Stimulated activated CD8-positive, alpha-beta memory T cell treated with anti-CD3 and anti-CD28 coated beads, Interleukin-12 subunit alpha, Interleukin-12 subunit beta, amount 100 ng/mL, for 24 hours (primary cell): ENCODE results near the gene SLC50A1.
"Not testable (repeated sequence)": the region's sequence is repeated elsewhere in the genome, so short reads cannot be mapped to it uniquely, and the experiment has no call there.

Experiments
- DNase-seq: peaks from one replicate; pipeline ENCODE4 v3.0.0-alpha.2; 2020; ENCODE audit errors: extremely low read depth

The SLC50A1 gene

GRCh38 chr1:155134880-155135414 is 705 bp upstream of the SLC50A1 start:
- DNase-seq, result no peak

- no peak for DNase-seq
Observed at GRCh38 chr1:155136748-155137147, 1.1 kb downstream of the SLC50A1 start.

DNA sequence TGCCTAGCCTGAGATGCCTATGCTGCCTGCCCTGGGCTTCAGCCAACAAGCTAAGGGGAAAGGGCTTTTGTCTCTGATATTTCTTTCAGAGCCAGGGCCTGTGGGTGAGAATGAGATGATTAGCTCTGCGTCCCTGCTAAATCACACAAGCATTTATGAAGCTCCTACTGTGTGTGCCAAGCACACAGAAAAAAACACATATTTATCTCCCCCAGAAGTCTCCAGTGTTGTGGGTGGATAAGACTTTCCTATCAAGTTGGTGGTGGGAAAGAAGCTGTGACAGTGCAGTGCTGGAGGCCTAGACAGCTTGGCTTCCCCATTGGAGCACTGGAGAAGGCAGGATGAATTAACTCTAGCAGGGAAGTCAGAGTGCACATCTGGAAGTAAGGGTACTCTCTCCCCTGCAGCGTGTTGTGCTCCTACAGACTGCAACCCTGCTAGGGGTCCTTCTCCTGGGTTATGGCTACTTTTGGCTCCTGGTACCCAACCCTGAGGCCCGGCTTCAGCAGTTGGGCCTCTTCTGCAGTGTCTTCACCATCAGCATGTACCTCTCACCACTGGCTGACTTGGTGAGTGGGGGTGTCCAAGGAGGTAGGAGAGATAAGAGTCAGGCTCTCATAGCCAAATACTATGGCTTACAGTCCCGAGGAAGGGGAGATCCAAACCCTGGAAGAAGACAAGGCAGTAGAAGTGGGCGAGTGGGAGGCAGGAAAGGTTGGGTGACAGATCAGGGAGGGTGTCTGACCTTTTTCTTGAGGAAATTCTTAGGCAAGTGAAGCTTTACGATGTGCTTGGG is 1.7 kb downstream of the SLC50A1 start:
- no peak for DNase-seq

- peak; percentile 63 for DNase-seq
Observed at GRCh38 chr1:155139895-155140629, 4.4 kb downstream of the SLC50A1 start, which contains the start of gene DPM3. Gene DPM3 (minus strand): TSS chr1:155140531. CDS start chr1:155140240, 291 bp downstream.

DNA sequence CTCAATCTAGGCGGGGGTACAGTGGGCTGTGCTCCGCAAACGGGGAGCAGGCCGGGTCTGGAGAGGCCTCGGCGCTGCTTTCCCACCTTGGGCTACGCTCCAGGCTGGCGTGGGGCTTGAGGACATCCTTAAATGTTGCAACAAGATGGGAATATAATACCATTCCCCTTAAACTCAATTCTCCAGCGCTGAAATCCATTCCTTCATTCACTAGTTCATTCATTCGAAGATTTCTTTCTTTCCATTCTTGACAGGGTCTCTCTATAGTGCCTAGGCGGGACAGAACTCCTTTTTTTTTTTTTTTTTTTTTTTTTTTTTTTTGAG is 4.9 kb downstream of the SLC50A1 start:
- no peak for DNase-seq

- DNase-seq, result no peak
Observed at GRCh38 chr1:155141749-155142148, 6.1 kb downstream of the SLC50A1 start.

DNA sequence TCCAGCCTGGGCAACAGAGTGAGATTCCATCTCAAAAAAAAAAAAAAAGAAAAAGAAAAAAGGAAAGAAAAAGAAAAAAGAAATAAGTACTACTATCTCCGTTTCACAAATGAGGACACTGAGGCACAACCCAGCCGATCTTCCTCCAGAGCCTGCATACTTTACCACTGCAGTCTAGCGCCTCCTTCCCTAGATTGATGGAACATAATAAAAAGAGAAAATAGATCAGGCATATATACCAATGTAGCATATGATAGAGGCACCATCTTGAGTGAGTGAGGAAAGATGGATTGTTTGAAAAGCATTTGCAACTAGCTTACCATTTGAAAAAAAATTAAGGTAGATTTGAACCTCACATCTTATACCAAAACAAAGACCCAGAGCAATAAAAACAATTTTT is 9.8 kb downstream of the SLC50A1 start:
- DNase-seq, result no peak

GRCh38 chr1:155155996-155156643 is 20.5 kb downstream of the SLC50A1 start:
- DNase-seq, result not testable (repeated sequence)

DNA sequence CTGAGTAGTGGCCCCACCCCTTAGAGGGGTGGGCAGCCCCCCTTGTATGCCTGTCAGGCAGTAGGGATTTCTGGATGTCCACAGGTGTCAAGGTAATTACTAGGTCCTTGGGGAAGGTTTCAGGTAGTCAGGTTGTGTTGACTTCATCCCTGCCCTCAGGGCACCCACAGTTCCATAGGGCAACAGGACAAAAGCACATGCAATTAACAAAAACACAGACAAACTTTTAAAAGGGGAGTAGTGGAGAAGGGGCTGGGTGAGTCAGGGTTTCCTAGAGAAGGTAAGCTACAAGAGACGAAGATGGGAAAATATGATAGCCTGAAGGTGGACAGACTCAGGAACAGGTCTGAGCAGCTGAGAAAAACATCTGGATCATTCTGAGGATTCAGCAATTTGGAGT is 23.3 kb downstream of the SLC50A1 start:
- DNase-seq, result no peak

GRCh38 chr1:155160128-155160527 is 24.5 kb downstream of the SLC50A1 start:
- no peak for DNase-seq

- not testable (repeated sequence) for DNase-seq
Observed at GRCh38 chr1:155162631-155163030, 27.0 kb downstream of the SLC50A1 start.

- DNase-seq, result not testable (repeated sequence)
Observed at GRCh38 chr1:155163785-155164184, 28.1 kb downstream of the SLC50A1 start.

GRCh38 chr1:155164625-155165024 is 29.0 kb downstream of the SLC50A1 start:
- DNase-seq, result not testable (repeated sequence)

GRCh38 chr1:155166051-155166470 is 30.4 kb downstream of the SLC50A1 start:
- no peak for DNase-seq

GRCh38 chr1:155166471-155167165 is 31.0 kb downstream of the SLC50A1 start:
- no peak for DNase-seq

- peak; percentile 54 for DNase-seq
Observed at GRCh38 chr1:155167166-155168104, 31.8 kb downstream of the SLC50A1 start.

- not testable (repeated sequence) for DNase-seq
Observed at GRCh38 chr1:155168105-155168445, 32.4 kb downstream of the SLC50A1 start.

DNA sequence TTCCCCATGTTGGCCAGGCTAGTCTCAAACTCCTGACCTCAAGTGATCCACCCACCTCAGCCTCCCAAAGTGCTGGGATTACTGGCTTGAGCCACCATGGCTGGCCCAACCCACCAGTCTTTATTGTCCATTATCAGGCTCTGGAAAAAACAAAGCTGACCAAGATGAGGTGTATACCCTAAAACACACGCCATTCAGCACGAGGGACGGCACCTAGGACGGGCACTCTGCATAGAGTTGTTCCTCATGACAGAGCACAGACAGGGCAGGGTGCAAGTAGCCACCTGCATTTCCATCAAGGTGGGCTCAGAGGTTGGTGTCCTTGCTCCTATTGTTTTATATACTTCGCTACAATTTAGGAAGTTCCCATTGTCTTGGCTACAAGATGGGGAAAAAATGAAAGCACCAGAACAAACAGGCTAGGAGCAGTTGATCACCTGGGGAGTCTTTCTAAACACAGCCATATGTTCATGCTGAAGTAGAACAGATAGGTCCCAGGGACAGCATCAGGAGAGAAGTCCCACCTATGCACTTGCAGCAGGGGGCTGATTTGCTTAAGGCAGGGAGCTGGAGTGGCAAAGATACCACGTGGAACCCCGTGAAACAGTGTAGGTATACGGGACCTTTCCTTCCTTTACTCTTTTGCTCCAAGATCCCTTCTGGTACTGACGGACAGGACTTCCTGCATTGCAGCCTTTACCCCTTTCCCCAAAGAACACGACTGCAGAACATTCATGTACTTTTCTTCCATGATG is 33.0 kb downstream of the SLC50A1 start:
- DNase-seq, result no peak

DNA sequence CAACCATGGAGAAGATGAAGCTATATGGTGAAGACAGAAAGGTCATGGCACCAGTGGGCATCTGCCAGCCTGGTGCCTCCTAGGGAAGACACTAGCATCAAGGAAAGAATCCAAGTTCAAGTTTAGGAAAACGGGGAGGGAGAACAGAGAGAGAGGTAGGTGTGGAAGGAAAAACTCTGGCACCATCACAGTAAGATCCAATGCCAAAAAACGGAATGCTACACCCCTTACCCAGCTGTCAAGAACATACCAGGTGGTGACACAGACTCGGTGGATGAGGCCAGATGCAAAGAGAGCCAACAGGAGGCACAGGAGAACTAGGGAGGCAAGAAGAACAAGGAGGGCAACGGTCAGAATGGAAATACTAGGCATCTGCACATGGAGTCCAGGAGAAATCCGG is 33.9 kb downstream of the SLC50A1 start:
- no peak for DNase-seq
